ENCODE measurements around the gene DDX5. TPM values are rescaled to one million over a fixed set of nuclear protein-coding genes. Genes with fewer than 3 reads are reported as not detected.

Gene DDX5
- total and polyA plus RNA-seq, 2 donors (not counting 3 experiments of a cell fraction or from before 2014, with no cell fraction given), result 1,027 to 2,040 TPM

DNA sequence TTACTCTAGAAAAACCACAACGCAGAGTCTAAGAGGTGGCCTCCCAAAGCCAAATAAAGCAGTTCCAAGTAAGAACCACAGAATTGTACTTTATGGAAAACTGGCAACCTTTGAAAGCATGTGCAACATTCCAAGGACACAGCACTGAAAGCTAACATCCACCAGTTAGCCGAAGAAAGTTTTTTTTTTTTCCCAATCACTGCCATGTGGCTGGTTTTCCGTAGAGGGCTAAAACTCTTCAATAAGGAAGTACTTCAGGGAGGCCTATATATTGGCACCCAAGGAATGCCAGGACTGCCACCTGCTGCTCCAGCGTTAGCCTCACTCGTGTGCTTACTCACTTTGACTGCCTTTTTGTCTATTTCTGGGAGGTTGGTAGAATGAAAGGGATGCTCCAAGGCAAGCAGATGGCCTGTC is 25.9 kb upstream of the DDX5 start:
- intact Hi-C loops (cut with micrococcal nuclease), result no loop called here
- H3K9me1 ChIP-seq (replicated peaks; ENCODE audit: control insufficient read depth, extremely low read depth, insufficient read depth, low read length), result no peaks in the 10 kb centered on the region
- no peaks in the 10 kb centered on the region for H3K79me2 ChIP-seq (ENCODE audit: control insufficient read depth, insufficient read depth, low read length)
- FAIRE-seq, result no peak
- H3K27ac ChIP-seq (ENCODE audit: insufficient read depth, low read depth, low read length), result no peak overlapping the region
- no peak for DNase-seq (ENCODE audit: low read depth, low spot score)
- no peaks in the 10 kb centered on the region for H3K9me3 ChIP-seq (replicated peaks; ENCODE audit: control insufficient read depth, insufficient read depth, low read length)
- no peak overlapping the region for H2AFZ ChIP-seq (ENCODE audit: low read depth, low read length)
- no peaks in the 10 kb centered on the region for H3K27me3 ChIP-seq (ENCODE audit: control insufficient read depth in 2 of 2, insufficient read depth in 2 of 2, low read length in 2 of 2)
- ChIA-PET CTCF (no interaction called here), POLR2A (no interaction called here)
- dilution Hi-C loops (cut with MboI; ENCODE audit: extremely low pct_ligation_motif_present, low sequenced_read_pairs), result no loop called here
- TF ChIP-seq POLR2A (IDR thresholded peaks at IDR 0.05; ENCODE audit: low read depth, low read length) (peak; percentile 34), FOS (IDR thresholded peaks at IDR 0.05; ENCODE audit: borderline replicate concordance, insufficient read depth, low read length) (no peak), POLR2AphosphoS5 (IDR thresholded peaks at IDR 0.05; ENCODE audit: insufficient read depth, low read depth, low read length) (peak; percentile 38), JUN (IDR thresholded peaks at IDR 0.05; ENCODE audit: borderline replicate concordance, insufficient read depth, insufficient read length, low read depth) (no peak)
- H3K4me1 ChIP-seq (ENCODE audit: control insufficient read depth, extremely low read depth, insufficient read depth, low read length), result no peaks in the 10 kb centered on the region
- H4K20me1 ChIP-seq (replicated peaks; ENCODE audit: control insufficient read depth, extremely low read depth, insufficient read depth, low read length), result no peaks in the 10 kb centered on the region
- H3K4me2 ChIP-seq (ENCODE audit: insufficient read depth, low read length), result no peak overlapping the region
- BruUV-seq (replicated peaks), result no TSS peak
- H3K36me3 ChIP-seq (ENCODE audit: control insufficient read depth in 2 of 2, extremely low read depth in 1 of 2, insufficient read depth in 2 of 2, low read length in 2 of 2), result peaks cover 33 to 35% of the 10 kb centered on the region in 2 experiments
- no peak overlapping the region for H3K4me3 ChIP-seq (replicated peaks in 1 of 3; ENCODE audit: insufficient read depth in 1 of 3, low read depth in 1 of 3, low read length in 3 of 3)
- no peak overlapping the region for H3K9ac ChIP-seq (replicated peaks; ENCODE audit: extremely low read depth, insufficient read depth, low read length)

- no peak overlapping the region for H3K4me3 ChIP-seq (replicated peaks in 1 of 3; ENCODE audit: insufficient read depth in 1 of 3, low read depth in 1 of 3, low read length in 3 of 3)
- H3K79me2 ChIP-seq (ENCODE audit: control insufficient read depth, insufficient read depth, low read length), result no peaks in the 10 kb centered on the region
- no TSS peak for BruUV-seq (replicated peaks)
- TF ChIP-seq GATA2 (IDR thresholded peaks at IDR 0.05; ENCODE audit: insufficient read depth, insufficient read length, low read depth, low read length) (no peak), JUN (IDR thresholded peaks at IDR 0.05; ENCODE audit: borderline replicate concordance, insufficient read depth, insufficient read length, low read depth) (no peak), MYC (IDR thresholded peaks at IDR 0.05; ENCODE audit: low read depth, low read length) (no peak), POLR2AphosphoS5 (IDR thresholded peaks at IDR 0.05; ENCODE audit: insufficient read depth, low read depth, low read length) (no peak), POLR2A (IDR thresholded peaks at IDR 0.05; ENCODE audit: low read depth, low read length) (no peak), EZH2 (IDR thresholded peaks at IDR 0.05; ENCODE audit: borderline replicate concordance, low read depth, low read length, severe bottlenecking) (no peak), MAX (IDR thresholded peaks at IDR 0.05; ENCODE audit: insufficient read depth, insufficient read length) (no peak), CTCF (IDR thresholded peaks at IDR 0.05; ENCODE audit: extremely low read depth in 1 of 2, insufficient read depth in 1 of 2, low read depth in 1 of 2, low read length in 2 of 2) (no peak), FOS (IDR thresholded peaks at IDR 0.05; ENCODE audit: borderline replicate concordance, insufficient read depth, low read length) (no peak)
- DNase-seq (ENCODE audit: low read depth, low spot score) (no peak), FAIRE-seq (no peak)
- dilution Hi-C loops (cut with MboI; ENCODE audit: extremely low pct_ligation_motif_present, low sequenced_read_pairs) (no loop called here), intact Hi-C loops (cut with micrococcal nuclease) (no loop called here)
- H3K9me1 ChIP-seq (replicated peaks; ENCODE audit: control insufficient read depth, extremely low read depth, insufficient read depth, low read length), result no peaks in the 10 kb centered on the region
- no peaks in the 10 kb centered on the region for H3K4me1 ChIP-seq (ENCODE audit: control insufficient read depth, extremely low read depth, insufficient read depth, low read length)
- H4K20me1 ChIP-seq (replicated peaks; ENCODE audit: control insufficient read depth, extremely low read depth, insufficient read depth, low read length), result no peaks in the 10 kb centered on the region
- H3K36me3 ChIP-seq (ENCODE audit: control insufficient read depth in 2 of 2, extremely low read depth in 1 of 2, insufficient read depth in 2 of 2, low read length in 2 of 2), result peaks cover 31 to 33% of the 10 kb centered on the region in 2 experiments
- no peak overlapping the region for H3K4me2 ChIP-seq (ENCODE audit: insufficient read depth, low read length)
- H3K9me3 ChIP-seq (replicated peaks; ENCODE audit: control insufficient read depth, insufficient read depth, low read length), result no peaks in the 10 kb centered on the region
- no peak overlapping the region for H3K9ac ChIP-seq (replicated peaks; ENCODE audit: extremely low read depth, insufficient read depth, low read length)
- no peaks in the 10 kb centered on the region for H3K27me3 ChIP-seq (ENCODE audit: control insufficient read depth in 2 of 2, insufficient read depth in 2 of 2, low read length in 2 of 2)
- H3K27ac ChIP-seq (ENCODE audit: insufficient read depth, low read depth, low read length), result no peak overlapping the region
- CTCF ChIA-PET, result interaction anchor here (1.1 kb wide), 1 partner anchor 23 kb away, joined by 4 read pairs; the partner anchor contains the start of genes CEP95 and DDX5
- POLR2A ChIA-PET, result no interaction called here
- H2AFZ ChIP-seq (ENCODE audit: low read depth, low read length), result no peak overlapping the region
These were observed 23.1 kb upstream of the DDX5 start for GRCh38 chr17:64529221-64529620.

Data from endothelial cell of umbilical vein (primary cell).